Measurements from ENCODE around the gene PIK3AP1.

PIK3AP1 gene

DNA sequence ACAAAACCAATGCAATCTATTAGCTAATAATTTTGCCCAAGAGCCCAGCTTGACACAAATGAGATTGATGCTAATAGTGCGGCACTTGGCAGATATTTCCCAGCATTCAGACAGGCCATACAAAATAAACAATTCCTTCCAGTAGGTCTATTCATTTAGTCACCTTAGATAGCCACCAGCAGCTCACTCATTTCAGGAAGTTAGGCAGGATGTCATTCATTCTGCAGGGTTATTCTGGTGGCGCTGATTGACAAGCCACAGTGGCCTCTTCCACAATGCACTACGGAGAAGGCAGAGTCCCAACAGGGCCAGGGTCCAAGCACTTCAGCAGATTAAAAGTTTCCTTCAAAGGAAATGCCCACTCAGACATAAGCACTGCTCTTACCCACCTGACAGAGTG is 55.8 kb downstream of the PIK3AP1 start:
- H3K4me2 ChIP-seq (ENCODE audit: low read length) = no peak overlapping the region
- H3K4me1 ChIP-seq (ENCODE audit: insufficient read depth, low read length, severe bottlenecking) = peaks cover 47% of the 10 kb centered on the region
- no peak overlapping the region for H2AFZ ChIP-seq (ENCODE audit: low read length)
- no peaks in the 10 kb centered on the region for H4K20me1 ChIP-seq (ENCODE audit: insufficient read depth, low read length)
- no peaks in the 10 kb centered on the region for H3K27me3 ChIP-seq (ENCODE audit: insufficient read depth, low read length)
- H3F3A ChIP-seq (ENCODE audit: insufficient read depth, low read length) = no peaks in the 10 kb centered on the region
- H3K36me3 ChIP-seq (ENCODE audit: insufficient read depth, low read length) = peaks cover 22% of the 10 kb centered on the region; the same call in 1 of the 2 replicates
- no peak overlapping the region for H3K27ac ChIP-seq (ENCODE audit: low read depth, low read length, poor library complexity, severe bottlenecking)
- H3K4me3 ChIP-seq (ENCODE audit: low read depth, low read length, poor library complexity, severe bottlenecking) = no peak overlapping the region
- H3K9me2 ChIP-seq (ENCODE audit: low read depth, low read length) = no peaks in the 10 kb centered on the region
- H3K9me3 ChIP-seq (ENCODE audit: low read length) = no peaks in the 10 kb centered on the region
- H3K79me2 ChIP-seq (ENCODE audit: insufficient read depth, low read length) = peaks cover 79% of the 10 kb centered on the region
- no peak overlapping the region for H3K9ac ChIP-seq (ENCODE audit: low read length)
- TF ChIP-seq, protein P1, sequence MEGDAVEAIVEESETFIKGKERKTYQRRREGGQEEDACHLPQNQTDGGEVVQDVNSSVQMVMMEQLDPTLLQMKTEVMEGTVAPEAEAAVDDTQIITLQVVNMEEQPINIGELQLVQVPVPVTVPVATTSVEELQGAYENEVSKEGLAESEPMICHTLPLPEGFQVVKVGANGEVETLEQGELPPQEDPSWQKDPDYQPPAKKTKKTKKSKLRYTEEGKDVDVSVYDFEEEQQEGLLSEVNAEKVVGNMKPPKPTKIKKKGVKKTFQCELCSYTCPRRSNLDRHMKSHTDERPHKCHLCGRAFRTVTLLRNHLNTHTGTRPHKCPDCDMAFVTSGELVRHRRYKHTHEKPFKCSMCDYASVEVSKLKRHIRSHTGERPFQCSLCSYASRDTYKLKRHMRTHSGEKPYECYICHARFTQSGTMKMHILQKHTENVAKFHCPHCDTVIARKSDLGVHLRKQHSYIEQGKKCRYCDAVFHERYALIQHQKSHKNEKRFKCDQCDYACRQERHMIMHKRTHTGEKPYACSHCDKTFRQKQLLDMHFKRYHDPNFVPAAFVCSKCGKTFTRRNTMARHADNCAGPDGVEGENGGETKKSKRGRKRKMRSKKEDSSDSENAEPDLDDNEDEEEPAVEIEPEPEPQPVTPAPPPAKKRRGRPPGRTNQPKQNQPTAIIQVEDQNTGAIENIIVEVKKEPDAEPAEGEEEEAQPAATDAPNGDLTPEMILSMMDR (IDR thresholded peaks at IDR 0.05; ENCODE audit: low read length) = no peak
- TF ChIP-seq EZH2 (IDR thresholded peaks at IDR 0.05; ENCODE audit: borderline replicate concordance, low read length) = no peak

DNA sequence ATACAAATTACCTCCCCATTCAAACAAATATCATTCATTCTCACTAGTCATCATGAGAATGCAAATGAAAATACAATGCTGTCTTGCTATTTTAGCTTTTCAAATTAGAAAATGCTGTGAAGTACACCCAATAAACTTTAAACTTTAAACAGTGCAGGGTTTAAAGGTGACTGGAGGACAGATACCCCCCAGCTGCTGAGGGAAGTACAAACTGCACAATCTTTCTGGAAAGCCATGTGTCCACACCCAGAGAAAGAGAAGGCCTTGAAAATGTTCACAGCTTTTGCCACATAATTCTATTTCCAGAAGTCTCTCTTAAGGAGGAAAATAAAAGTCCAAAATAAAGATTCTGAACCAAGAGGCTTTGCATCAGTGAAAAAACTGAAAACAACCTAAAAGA is 56.5 kb downstream of the PIK3AP1 start:
- no peaks in the 10 kb centered on the region for H3K9me3 ChIP-seq (ENCODE audit: low read length)
- H3K27ac ChIP-seq (ENCODE audit: low read depth, low read length, poor library complexity, severe bottlenecking) = no peak overlapping the region
- H3K79me2 ChIP-seq (ENCODE audit: insufficient read depth, low read length) = peaks cover 82% of the 10 kb centered on the region
- H3K27me3 ChIP-seq (ENCODE audit: insufficient read depth, low read length) = no peaks in the 10 kb centered on the region
- TF ChIP-seq, protein P1 (IDR thresholded peaks at IDR 0.05; ENCODE audit: low read length) = no peak
- TF ChIP-seq EZH2 (IDR thresholded peaks at IDR 0.05; ENCODE audit: borderline replicate concordance, low read length) = no peak
- H3K4me3 ChIP-seq (ENCODE audit: low read depth, low read length, poor library complexity, severe bottlenecking) = no peak overlapping the region
- H3K4me2 ChIP-seq (ENCODE audit: low read length) = no peak overlapping the region
- H3F3A ChIP-seq (ENCODE audit: insufficient read depth, low read length) = no peaks in the 10 kb centered on the region
- H3K4me1 ChIP-seq (ENCODE audit: insufficient read depth, low read length, severe bottlenecking) = peaks cover 40% of the 10 kb centered on the region
- H3K9ac ChIP-seq (ENCODE audit: low read length) = no peak overlapping the region
- H2AFZ ChIP-seq (ENCODE audit: low read length) = no peak overlapping the region
- no peaks in the 10 kb centered on the region for H4K20me1 ChIP-seq (ENCODE audit: insufficient read depth, low read length)
- no peaks in the 10 kb centered on the region for H3K9me2 ChIP-seq (ENCODE audit: low read depth, low read length)
- peaks cover 18% of the 10 kb centered on the region; the same call in 1 of the 2 replicates for H3K36me3 ChIP-seq (ENCODE audit: insufficient read depth, low read length)

DNA sequence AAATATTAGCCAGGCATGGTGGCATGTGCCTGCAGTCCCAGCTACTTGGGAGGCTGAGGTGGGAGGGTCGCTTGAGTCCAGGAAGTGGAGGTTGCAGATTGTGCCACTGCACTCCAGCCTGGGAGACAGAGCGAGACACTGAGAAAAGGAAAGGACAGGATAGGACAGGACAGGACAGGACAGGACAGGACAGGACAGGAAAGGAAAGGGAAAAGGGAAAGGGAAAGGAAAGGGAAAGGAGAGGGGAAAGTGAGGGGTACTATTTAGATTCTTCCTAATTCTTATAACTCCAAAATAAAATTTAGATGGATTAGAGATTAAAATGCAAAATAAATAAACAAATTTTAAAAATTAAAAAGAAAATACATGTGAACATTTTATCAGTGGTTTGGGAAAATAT is 58.7 kb downstream of the PIK3AP1 start:
- Histone ChIP-seq H3K36me3 (ENCODE audit: insufficient read depth, low read length) (peaks cover 19% of the 10 kb centered on the region), H3K9me3 (ENCODE audit: low read length) (no peaks in the 10 kb centered on the region), H3K9me2 (ENCODE audit: low read depth, low read length) (no peaks in the 10 kb centered on the region), H3F3A (ENCODE audit: insufficient read depth, low read length) (no peaks in the 10 kb centered on the region), H3K4me1 (ENCODE audit: insufficient read depth, low read length, severe bottlenecking) (peaks cover 18% of the 10 kb centered on the region), H3K4me2 (ENCODE audit: low read length) (no peak overlapping the region), H2AFZ (ENCODE audit: low read length) (no peak overlapping the region), H3K27ac (ENCODE audit: low read depth, low read length, poor library complexity, severe bottlenecking) (no peak overlapping the region), H4K20me1 (ENCODE audit: insufficient read depth, low read length) (no peaks in the 10 kb centered on the region), H3K9ac (ENCODE audit: low read length) (no peak overlapping the region), H3K4me3 (ENCODE audit: low read depth, low read length, poor library complexity, severe bottlenecking) (no peak overlapping the region), H3K27me3 (ENCODE audit: insufficient read depth, low read length) (no peaks in the 10 kb centered on the region), H3K79me2 (ENCODE audit: insufficient read depth, low read length) (peaks cover 71% of the 10 kb centered on the region)
- TF ChIP-seq, protein P1 (IDR thresholded peaks at IDR 0.05; ENCODE audit: low read length) = no peak
- TF ChIP-seq EZH2 (IDR thresholded peaks at IDR 0.05; ENCODE audit: borderline replicate concordance, low read length) = no peak
